ENCODE results near the gene CEP41.

CEP41 gene

DNA sequence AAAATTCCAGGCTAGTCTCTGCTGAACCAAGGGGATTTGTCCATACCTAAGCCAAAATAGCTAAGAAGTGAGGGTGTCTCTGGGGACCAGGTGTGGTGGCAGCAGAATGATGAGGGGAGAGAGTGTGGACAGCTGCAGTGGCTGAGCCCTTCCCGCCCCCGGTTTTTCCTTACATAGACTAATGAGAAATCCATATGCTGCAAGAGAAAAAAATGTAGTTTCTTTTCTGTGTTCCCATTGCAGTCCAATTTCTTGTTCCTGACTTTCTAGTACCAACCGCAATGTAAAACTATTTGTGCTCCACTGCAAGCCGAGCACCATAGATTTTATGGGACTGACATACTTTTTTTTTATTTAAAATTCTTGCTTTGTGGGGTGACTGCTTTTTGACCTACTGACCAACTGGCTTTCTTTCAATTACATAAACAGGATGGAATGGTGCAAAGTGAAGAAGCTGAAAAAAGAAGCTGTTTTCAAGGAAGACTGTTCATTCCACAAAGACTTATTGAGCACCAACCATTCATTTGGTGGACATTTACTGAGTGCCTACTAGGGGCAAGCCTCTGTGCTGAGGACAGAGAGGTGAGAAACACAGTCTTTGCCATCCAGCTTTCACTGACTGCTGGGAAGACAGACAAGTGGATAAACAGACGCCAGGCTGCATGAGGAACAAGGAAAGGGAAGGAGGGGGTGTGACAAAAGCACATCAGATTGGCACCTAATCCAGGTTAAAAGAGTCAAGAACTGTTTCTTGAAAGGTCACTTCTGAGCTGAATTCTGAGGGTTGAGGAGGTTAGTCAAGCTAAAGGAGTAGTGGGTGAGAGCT is 9.8 kb downstream of the CEP41 start:
- Histone ChIP-seq H3K36me3 (ENCODE audit: control insufficient read depth, insufficient read depth, low read length, severe bottlenecking) (no peaks in the 10 kb centered on the region), H3K4me3 (ENCODE audit: low read length) (peak overlapping the region; percentile 72), H3K4me1 (ENCODE audit: control insufficient read depth, insufficient read depth, low read length) (peaks cover 32% of the 10 kb centered on the region), H3K9me3 (ENCODE audit: control insufficient read depth, low read length) (no peaks in the 10 kb centered on the region), H3K27me3 (replicated peaks; ENCODE audit: control insufficient read depth, insufficient read depth, low read length) (no peaks in the 10 kb centered on the region), H3K9ac (ENCODE audit: low read length) (peak overlapping the region; percentile 68)
- peak; percentile 79 for DNase-seq (ENCODE audit: low read depth)

DNA sequence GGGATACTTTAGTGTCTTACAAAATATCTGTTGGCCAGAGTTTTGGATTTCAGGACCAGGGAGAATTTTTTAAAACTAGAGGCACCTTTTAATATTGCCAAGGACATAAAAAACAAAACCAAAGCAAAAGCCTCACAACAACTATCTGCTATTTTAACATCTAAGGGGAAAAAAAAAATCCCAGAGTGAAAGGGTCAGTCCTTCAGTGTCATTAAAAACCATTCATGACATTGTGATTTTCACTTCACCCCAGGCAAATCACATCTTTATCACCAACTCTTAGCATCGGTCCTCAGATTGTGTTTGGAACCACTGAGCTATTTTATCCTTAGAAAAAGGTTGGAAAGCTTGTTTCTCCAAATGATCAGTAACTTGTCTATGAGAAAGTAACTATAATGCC is 10.7 kb downstream of the CEP41 start:
- H3K4me3 ChIP-seq (ENCODE audit: low read length), result peak overlapping the region; percentile 72
- no peaks in the 10 kb centered on the region for H3K9me3 ChIP-seq (ENCODE audit: control insufficient read depth, low read length)
- peak; percentile 24 for DNase-seq (ENCODE audit: low read depth)
- no peaks in the 10 kb centered on the region for H3K36me3 ChIP-seq (ENCODE audit: control insufficient read depth, insufficient read depth, low read length, severe bottlenecking)
- peaks cover 32% of the 10 kb centered on the region for H3K4me1 ChIP-seq (ENCODE audit: control insufficient read depth, insufficient read depth, low read length)
- H3K9ac ChIP-seq (ENCODE audit: low read length), result peak overlapping the region; percentile 68
- H3K27me3 ChIP-seq (replicated peaks; ENCODE audit: control insufficient read depth, insufficient read depth, low read length), result no peaks in the 10 kb centered on the region

DNA sequence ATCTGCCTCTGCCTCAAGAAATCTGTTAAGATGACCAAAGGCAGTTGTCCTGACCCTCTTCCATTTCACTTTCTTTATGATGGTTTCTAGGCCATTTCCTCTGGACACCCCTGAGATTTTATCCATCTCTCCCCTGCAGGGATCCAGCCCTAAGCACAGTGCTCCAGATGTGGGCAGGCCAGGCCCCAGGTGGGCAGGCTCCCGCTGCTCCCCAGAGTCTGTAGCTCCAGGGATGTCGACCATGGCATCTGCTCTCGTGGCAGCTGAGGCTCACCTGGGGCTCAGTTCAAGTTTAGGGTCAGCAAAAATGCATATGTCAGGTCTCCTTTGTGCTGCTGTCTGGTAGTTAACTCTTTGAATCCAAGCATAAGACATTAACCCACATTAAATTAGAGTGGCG is 11.8 kb downstream of the CEP41 start:
- no peak overlapping the region for H3K4me3 ChIP-seq (ENCODE audit: low read length)
- no peaks in the 10 kb centered on the region for H3K9me3 ChIP-seq (ENCODE audit: control insufficient read depth, low read length)
- no peaks in the 10 kb centered on the region for H3K27me3 ChIP-seq (replicated peaks; ENCODE audit: control insufficient read depth, insufficient read depth, low read length)
- peaks cover 32% of the 10 kb centered on the region for H3K4me1 ChIP-seq (ENCODE audit: control insufficient read depth, insufficient read depth, low read length)
- DNase-seq (ENCODE audit: low read depth), result no peak
- H3K36me3 ChIP-seq (ENCODE audit: control insufficient read depth, insufficient read depth, low read length, severe bottlenecking), result no peaks in the 10 kb centered on the region
- no peak overlapping the region for H3K9ac ChIP-seq (ENCODE audit: low read length)

DNA sequence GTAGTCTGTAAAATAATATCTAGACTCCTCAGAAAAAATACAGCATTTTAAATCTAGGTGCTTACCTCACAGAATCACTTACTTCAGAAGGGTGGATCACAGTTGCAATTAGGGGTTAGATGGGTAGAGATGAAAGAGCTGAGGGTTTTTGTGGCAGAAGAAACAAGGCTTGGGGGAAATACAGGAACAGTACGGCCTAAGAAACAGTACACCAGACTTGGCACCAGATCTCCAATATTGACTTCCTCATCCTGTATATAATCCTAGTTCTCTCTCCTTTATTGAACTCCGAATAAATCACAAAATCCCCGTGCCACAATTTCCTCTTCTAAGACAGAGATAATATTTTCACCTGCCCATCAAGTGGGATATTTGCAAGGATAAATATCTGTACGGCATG is 14.3 kb downstream of the CEP41 start:
- Histone ChIP-seq H3K4me3 (ENCODE audit: low read length) (no peak overlapping the region), H3K36me3 (ENCODE audit: control insufficient read depth, insufficient read depth, low read length, severe bottlenecking) (no peaks in the 10 kb centered on the region), H3K9me3 (ENCODE audit: control insufficient read depth, low read length) (no peaks in the 10 kb centered on the region), H3K27me3 (replicated peaks; ENCODE audit: control insufficient read depth, insufficient read depth, low read length) (no peaks in the 10 kb centered on the region), H3K9ac (ENCODE audit: low read length) (no peak overlapping the region), H3K4me1 (ENCODE audit: control insufficient read depth, insufficient read depth, low read length) (peaks cover 29% of the 10 kb centered on the region)
- DNase-seq (ENCODE audit: low read depth), result no peak

DNA sequence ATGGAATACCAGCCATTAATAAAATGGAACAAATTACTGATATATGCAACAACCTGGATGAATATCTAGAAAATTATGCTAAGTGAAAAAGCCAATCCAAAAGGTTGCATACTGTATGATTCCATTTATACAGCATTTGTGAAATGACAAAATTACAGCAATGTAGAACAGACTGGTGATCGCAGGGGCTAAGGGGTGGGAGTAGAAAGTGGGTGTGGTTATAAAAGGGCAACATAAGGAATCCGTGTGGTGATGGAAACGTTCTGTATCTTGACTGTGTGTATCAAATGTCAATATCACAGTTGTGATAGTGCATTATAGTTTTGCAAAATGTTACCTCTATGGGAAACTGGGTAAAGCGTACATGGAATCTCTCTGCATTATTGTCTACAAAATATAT is 15.0 kb downstream of the CEP41 start:
- no peaks in the 10 kb centered on the region for H3K27me3 ChIP-seq (replicated peaks; ENCODE audit: control insufficient read depth, insufficient read depth, low read length)
- H3K4me1 ChIP-seq (ENCODE audit: control insufficient read depth, insufficient read depth, low read length), result peaks cover 30% of the 10 kb centered on the region
- H3K9me3 ChIP-seq (ENCODE audit: control insufficient read depth, low read length), result no peaks in the 10 kb centered on the region
- no peaks in the 10 kb centered on the region for H3K36me3 ChIP-seq (ENCODE audit: control insufficient read depth, insufficient read depth, low read length, severe bottlenecking)
- no peak overlapping the region for H3K9ac ChIP-seq (ENCODE audit: low read length)
- DNase-seq (ENCODE audit: low read depth), result no peak
- no peak overlapping the region for H3K4me3 ChIP-seq (ENCODE audit: low read length)

DNA sequence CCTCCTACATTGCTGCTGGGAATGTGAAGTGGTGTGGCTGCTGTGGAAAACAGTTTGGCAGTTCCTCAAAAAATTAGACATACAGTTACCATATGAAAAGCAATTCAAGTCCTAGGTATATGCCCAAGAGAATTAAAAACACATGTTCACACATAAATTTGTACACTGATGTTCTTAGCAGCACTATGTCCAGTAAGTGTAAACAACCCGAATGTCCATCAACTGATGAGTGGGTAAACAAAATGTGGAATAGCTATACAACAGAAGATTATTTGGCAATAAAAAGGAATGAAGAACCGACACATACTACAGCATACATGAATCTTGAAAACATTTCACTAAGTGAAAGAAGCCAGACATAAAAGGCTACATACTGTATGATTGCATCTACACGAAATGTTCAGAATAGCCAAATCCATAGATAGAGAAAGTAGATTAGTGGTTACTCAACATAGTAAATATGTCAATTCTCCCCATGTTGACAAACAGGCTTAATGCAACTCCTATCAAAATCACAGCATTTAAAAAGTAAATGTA is 17.2 kb downstream of the CEP41 start:
- Histone ChIP-seq H3K9me3 (ENCODE audit: control insufficient read depth, low read length) (no peaks in the 10 kb centered on the region), H3K36me3 (ENCODE audit: control insufficient read depth, insufficient read depth, low read length, severe bottlenecking) (no peaks in the 10 kb centered on the region), H3K4me3 (ENCODE audit: low read length) (no peak overlapping the region), H3K4me1 (ENCODE audit: control insufficient read depth, insufficient read depth, low read length) (peaks cover 18% of the 10 kb centered on the region), H3K27me3 (replicated peaks; ENCODE audit: control insufficient read depth, insufficient read depth, low read length) (no peaks in the 10 kb centered on the region), H3K9ac (ENCODE audit: low read length) (no peak overlapping the region)
- DNase-seq (ENCODE audit: low read depth), result peak; percentile 12

DNA sequence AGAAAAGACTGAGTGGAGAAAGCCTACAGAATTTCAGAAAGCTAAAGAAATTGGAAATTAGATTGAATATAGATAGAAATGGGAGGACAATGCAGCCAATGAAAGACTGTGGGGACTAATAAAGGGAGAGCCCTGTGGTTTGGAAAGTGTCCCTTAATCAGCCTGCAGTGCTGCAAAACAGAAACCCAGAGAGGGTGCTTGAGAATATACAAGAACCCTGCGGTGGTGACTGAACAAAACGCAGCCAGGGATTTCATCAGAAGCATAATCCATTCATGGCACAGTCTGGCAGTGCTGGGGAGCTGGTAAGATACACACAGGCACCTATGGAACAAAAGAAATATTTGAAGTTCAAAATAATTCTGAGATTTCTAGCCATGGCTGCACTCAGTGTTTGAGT is 19.1 kb downstream of the CEP41 start:
- H3K9me3 ChIP-seq (ENCODE audit: control insufficient read depth, low read length), result no peaks in the 10 kb centered on the region

DNA sequence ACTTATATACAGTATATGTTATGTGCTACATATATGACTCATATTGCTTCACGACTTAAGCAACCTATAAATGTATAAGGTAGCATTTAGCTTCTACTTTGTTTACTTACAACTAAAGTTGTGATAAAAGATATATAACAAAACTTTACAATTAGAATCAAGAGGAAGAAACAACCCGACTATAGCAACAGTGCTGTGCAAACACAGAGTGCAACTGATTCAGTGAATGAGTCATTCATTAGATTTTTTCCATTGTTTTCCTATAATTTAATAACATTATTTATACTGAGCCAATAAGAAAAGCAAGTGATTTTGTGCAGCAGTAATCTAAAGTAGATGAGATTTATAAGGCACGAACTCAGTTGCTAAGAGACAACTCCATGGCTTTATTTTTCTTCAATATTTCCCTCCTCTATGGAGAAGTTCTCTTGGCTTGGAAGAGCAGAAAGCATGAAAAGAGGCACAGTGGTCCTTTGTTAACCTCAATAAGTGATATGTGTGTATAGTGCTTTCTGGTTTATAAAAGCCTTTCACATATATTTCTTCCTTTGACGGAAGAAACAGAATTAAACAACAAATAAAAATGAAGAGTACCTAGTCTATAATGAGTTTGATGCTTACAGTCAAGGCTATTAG is 19.8 kb downstream of the CEP41 start:
- Histone ChIP-seq H3K9ac (ENCODE audit: low read length) (peak overlapping the region; percentile 61), H3K9me3 (ENCODE audit: control insufficient read depth, low read length) (no peaks in the 10 kb centered on the region), H3K4me3 (ENCODE audit: low read length) (peak overlapping the region; percentile 23), H3K27me3 (replicated peaks; ENCODE audit: control insufficient read depth, insufficient read depth, low read length) (no peaks in the 10 kb centered on the region), H3K4me1 (ENCODE audit: control insufficient read depth, insufficient read depth, low read length) (peaks cover 20% of the 10 kb centered on the region), H3K36me3 (ENCODE audit: control insufficient read depth, insufficient read depth, low read length, severe bottlenecking) (no peaks in the 10 kb centered on the region)
- peak; percentile 19 for DNase-seq (ENCODE audit: low read depth)

More for the DNA sequence above, 19.1 kb downstream of the CEP41 start:
- peak overlapping the region; percentile 23 for H3K4me3 ChIP-seq (ENCODE audit: low read length)
- peak overlapping the region; percentile 61 for H3K9ac ChIP-seq (ENCODE audit: low read length)
- peaks cover 18% of the 10 kb centered on the region for H3K4me1 ChIP-seq (ENCODE audit: control insufficient read depth, insufficient read depth, low read length)
- H3K36me3 ChIP-seq (ENCODE audit: control insufficient read depth, insufficient read depth, low read length, severe bottlenecking), result no peaks in the 10 kb centered on the region
- DNase-seq (ENCODE audit: low read depth), result peak; percentile 55
- H3K27me3 ChIP-seq (replicated peaks; ENCODE audit: control insufficient read depth, insufficient read depth, low read length), result no peaks in the 10 kb centered on the region

DNA sequence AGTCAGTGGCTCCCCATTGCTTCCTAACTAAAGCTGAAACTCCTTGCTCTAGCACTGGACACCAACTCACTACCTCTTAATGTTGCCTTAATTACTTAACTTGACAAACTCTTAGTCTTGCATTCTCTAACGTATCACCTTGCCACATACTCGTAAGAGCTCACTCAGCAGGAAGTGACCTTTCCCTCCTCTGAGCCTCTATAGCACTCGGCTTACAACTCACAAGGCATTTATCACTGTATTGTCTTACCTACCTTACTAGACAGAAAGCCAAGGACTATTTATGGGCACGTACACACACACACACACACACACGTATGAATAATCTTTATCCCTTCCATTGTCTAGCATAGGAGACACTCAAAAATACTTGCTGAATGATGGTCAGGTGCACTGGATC is 21.2 kb downstream of the CEP41 start:
- no peak for DNase-seq (ENCODE audit: low read depth)
- Histone ChIP-seq H3K27me3 (replicated peaks; ENCODE audit: control insufficient read depth, insufficient read depth, low read length) (no peaks in the 10 kb centered on the region), H3K9ac (ENCODE audit: low read length) (no peak overlapping the region), H3K4me3 (ENCODE audit: low read length) (no peak overlapping the region), H3K9me3 (ENCODE audit: control insufficient read depth, low read length) (no peaks in the 10 kb centered on the region), H3K4me1 (ENCODE audit: control insufficient read depth, insufficient read depth, low read length) (peaks cover 28% of the 10 kb centered on the region), H3K36me3 (ENCODE audit: control insufficient read depth, insufficient read depth, low read length, severe bottlenecking) (no peaks in the 10 kb centered on the region)

DNA sequence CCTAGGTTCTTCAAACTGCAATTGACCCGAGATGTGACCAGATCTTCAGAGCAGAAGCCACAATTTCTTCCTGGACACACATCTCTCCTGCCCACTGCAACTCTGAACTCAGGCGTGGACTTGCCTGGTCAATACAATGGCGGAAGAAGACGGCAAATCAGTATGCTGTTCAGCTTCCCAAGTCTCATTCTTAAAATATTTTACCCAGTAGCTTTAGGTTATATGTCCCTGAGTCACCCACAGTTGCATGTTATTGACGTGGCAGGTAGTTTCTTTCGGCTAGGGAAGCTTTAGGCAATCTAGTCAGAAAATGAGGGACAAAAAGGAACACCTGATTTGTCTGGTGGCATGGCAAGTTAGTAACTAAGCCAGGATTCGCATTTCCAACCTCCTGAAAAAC is 22.5 kb downstream of the CEP41 start:
- no peaks in the 10 kb centered on the region for H3K9me3 ChIP-seq (ENCODE audit: control insufficient read depth, low read length)
- H3K9ac ChIP-seq (ENCODE audit: low read length), result no peak overlapping the region
- DNase-seq (ENCODE audit: low read depth), result no peak
- peaks cover 28% of the 10 kb centered on the region for H3K4me1 ChIP-seq (ENCODE audit: control insufficient read depth, insufficient read depth, low read length)
- H3K4me3 ChIP-seq (ENCODE audit: low read length), result no peak overlapping the region
- H3K36me3 ChIP-seq (ENCODE audit: control insufficient read depth, insufficient read depth, low read length, severe bottlenecking), result no peaks in the 10 kb centered on the region
- H3K27me3 ChIP-seq (replicated peaks; ENCODE audit: control insufficient read depth, insufficient read depth, low read length), result no peaks in the 10 kb centered on the region

DNA sequence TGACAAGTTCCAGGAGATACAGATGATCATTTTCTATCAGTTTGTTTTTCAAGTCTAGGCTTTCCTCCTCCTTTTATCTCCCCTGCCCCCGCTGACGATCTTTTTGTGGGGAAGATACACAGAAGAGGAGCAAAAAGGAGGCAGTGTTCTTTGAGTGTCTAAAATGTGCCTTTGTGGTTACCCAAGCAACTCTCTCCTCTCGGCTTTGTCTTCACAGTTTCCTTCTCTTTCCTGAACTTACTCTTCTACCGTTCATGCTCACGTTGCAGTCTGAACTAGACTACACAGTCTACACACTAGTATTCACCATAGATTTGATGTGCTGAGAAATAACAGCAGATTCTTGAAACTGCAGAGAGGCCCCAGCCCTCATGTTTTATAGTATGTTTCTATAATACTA is 23.6 kb downstream of the CEP41 start:
- peaks cover 26% of the 10 kb centered on the region for H3K4me1 ChIP-seq (ENCODE audit: control insufficient read depth, insufficient read depth, low read length)
- no peak overlapping the region for H3K9ac ChIP-seq (ENCODE audit: low read length)
- no peak for DNase-seq (ENCODE audit: low read depth)
- H3K27me3 ChIP-seq (replicated peaks; ENCODE audit: control insufficient read depth, insufficient read depth, low read length), result no peaks in the 10 kb centered on the region
- no peaks in the 10 kb centered on the region for H3K9me3 ChIP-seq (ENCODE audit: control insufficient read depth, low read length)
- H3K4me3 ChIP-seq (ENCODE audit: low read length), result no peak overlapping the region
- no peaks in the 10 kb centered on the region for H3K36me3 ChIP-seq (ENCODE audit: control insufficient read depth, insufficient read depth, low read length, severe bottlenecking)

All from adipocyte (in vitro differentiated cells).